PC-3 (cell line): ENCODE data around the gene FOXI3. TPM values are rescaled to one million over a fixed set of nuclear protein-coding genes. Genes with fewer than 3 reads are reported as not detected.
A peak's percentile ranks its signal among the peaks of the same experiment; 100 is the strongest.

Experiments used
- ATAC-seq: fragments of 200-7000 bp; cut with Tn5 transposase; 2 replicates; pipeline ENCODE4 v1.9.1; 2020; ENCODE audit warnings: mild to moderate bottlenecking, moderate library complexity
- BruUV-seq: library from RNA; stranded (reverse); fragments of 400-500 nt; replicated peaks from 2 replicates; lab custom pipeline; 2021; lab: Mats Ljungman, UMichigan
- CTCF ChIA-PET: fragments of 300-600 bp; sonication (Branson Sonifier 250); formaldehyde crosslinking; loops from one replicate; lab custom pipeline; 2022; ENCODE audit warnings: antibody characterized with exemption; lab: Charles Lee
- POLR2A ChIA-PET: fragments of 300-600 bp; sonication (Branson Sonifier 250); formaldehyde crosslinking; loops from one replicate; lab custom pipeline; 2022; ENCODE audit warnings: antibody characterized with exemption; ENCODE audit not compliant: unreplicated experiment; lab: Charles Lee
- DNase-seq: peaks from one replicate; pipeline ENCODE4 v3.0.0-alpha.2; 2015
- H2AFZ ChIP-seq: fragments of 300-600 bp; sonication (generic); 2 replicates; pipeline ENCODE4 v1.6.0; 2016; ENCODE audit warnings: antibody characterized with exemption, low read length
- H3F3A ChIP-seq: fragments of 300-600 bp; sonication (generic); one replicate; pipeline ENCODE4 v1.6.0; 2017; ENCODE audit warnings: antibody characterized with exemption, low read length, control low read depth, mild to moderate bottlenecking; ENCODE audit not compliant: unreplicated experiment
- H3K27ac ChIP-seq: fragments of 300-600 bp; sonication (generic); 2 replicates; pipeline ENCODE4 v1.5.1; 2016; ENCODE audit warnings: mild to moderate bottlenecking, low read length
- H3K27me3 ChIP-seq: fragments of 300-600 bp; sonication (generic); 2 replicates; pipeline ENCODE4 v1.6.1; 2016; ENCODE audit warnings: low read length, mixed read lengths
- H3K36me3 ChIP-seq: fragments of 300-600 bp; sonication (generic); 2 replicates; pipeline ENCODE4 v1.6.1; 2016; ENCODE audit warnings: low read depth, mixed run types, low read length, mixed read lengths
- H3K4me1 ChIP-seq: fragments of 300-600 bp; sonication (generic); 2 replicates; pipeline ENCODE4 v1.5.1; 2016; ENCODE audit warnings: low read length; ENCODE audit not compliant: insufficient read depth
- H3K4me2 ChIP-seq: fragments of 300-600 bp; sonication (generic); 2 replicates; pipeline ENCODE4 v1.6.0; 2016; ENCODE audit warnings: low read length
- H3K4me3 ChIP-seq: fragments of 300-600 bp; sonication (generic); 2 replicates; pipeline ENCODE4 v1.5.1; 2016; ENCODE audit warnings: mild to moderate bottlenecking, low read length, mixed read lengths
- H3K79me2 ChIP-seq: fragments of 300-600 bp; sonication (generic); 2 replicates; pipeline ENCODE4 v1.6.1; 2017; ENCODE audit warnings: low read length, mixed read lengths
- H3K9ac ChIP-seq: fragments of 300-600 bp; sonication (generic); 2 replicates; pipeline ENCODE4 v1.6.0; 2016; ENCODE audit warnings: mild to moderate bottlenecking, low read length
- H3K9me2 ChIP-seq: fragments of 300-600 bp; sonication (generic); replicated peaks from 2 replicates; pipeline ENCODE4 v1.6.1; 2016; ENCODE audit warnings: mixed run types, low read length, mixed read lengths
- H3K9me3 ChIP-seq: fragments of 300-600 bp; sonication (generic); 2 replicates; pipeline ENCODE4 v1.6.1; 2016; ENCODE audit warnings: low read length, mixed read lengths
- H4K20me1 ChIP-seq: fragments of 300-600 bp; sonication (generic); 2 replicates; pipeline ENCODE4 v1.6.1; 2016; ENCODE audit warnings: low read length, mixed read lengths
- EZH2 ChIP-seq: fragments of 300-600 bp; sonication (generic); IDR thresholded peaks from one replicate; pipeline ENCODE4 v1.6.1; 2017; ENCODE audit warnings: antibody characterized with exemption, mild to moderate bottlenecking, low read length; ENCODE audit not compliant: unreplicated experiment
- EZH2phosphoT487 ChIP-seq: fragments of 300-600 bp; sonication (generic); IDR thresholded peaks from 2 replicates; pipeline ENCODE4 v1.6.1; 2018; ENCODE audit warnings: mild to moderate bottlenecking, antibody characterized with exemption, low read length, borderline replicate concordance
- intact Hi-C: fragments of 100-400 bp; cut with micrococcal nuclease; formaldehyde crosslinking; loops from 2 replicates; pipeline ENCODE4 v1.9.0; 2023
- total RNA-seq: library from RNA; depleted of rRNA; stranded (reverse); fragments of >200 nt; gene quantifications from 2 replicates; pipeline ENCODE4 v1.2.3, GENCODE V29; 2014
- TF ChIP-seq, protein P1 (sequence below): fragments of 300-600 bp; sonication (generic); conservative IDR thresholded peaks from 2 replicates; pipeline ENCODE4 v1.5.1; 2017; ENCODE audit warnings: antibody characterized with exemption, low read depth, mild to moderate bottlenecking, low read length

FOXI3 gene
- total RNA-seq, 1 experiment from 2014 or later = not detected

DNA sequence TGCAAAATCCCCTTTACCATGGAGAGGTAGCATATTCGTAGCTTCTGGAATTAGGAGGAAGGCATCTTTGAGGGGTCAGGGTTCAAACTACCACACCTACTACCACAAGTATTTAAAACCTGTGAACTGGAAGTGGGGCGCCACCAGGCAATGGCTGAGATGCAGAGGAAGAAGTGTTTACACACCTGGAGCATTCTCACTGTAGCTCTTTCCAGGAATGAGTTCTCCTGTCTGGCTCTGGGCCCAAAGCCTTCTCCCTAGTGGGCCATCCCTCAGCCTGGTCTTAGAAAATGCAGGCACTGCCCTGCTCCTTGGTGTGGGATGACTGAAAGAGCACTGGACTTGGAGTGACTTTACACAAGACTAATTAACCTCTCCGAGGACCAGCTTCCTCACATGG, 30.7 kb upstream of the FOXI3 start:
- no peaks in the 10 kb centered on the region for H3K79me2 ChIP-seq
- ChIA-PET POLR2A (no interaction called here), CTCF (no interaction called here)
- H3K27me3 ChIP-seq = peaks cover 7% of the 10 kb centered on the region
- H3K9me3 ChIP-seq = no peaks in the 10 kb centered on the region
- intact Hi-C loops = no loop called here
- H3K9ac ChIP-seq = no peak overlapping the region
- H3K27ac ChIP-seq = no peak overlapping the region
- H3K4me2 ChIP-seq = no peak overlapping the region
- TF ChIP-seq, protein P1, sequence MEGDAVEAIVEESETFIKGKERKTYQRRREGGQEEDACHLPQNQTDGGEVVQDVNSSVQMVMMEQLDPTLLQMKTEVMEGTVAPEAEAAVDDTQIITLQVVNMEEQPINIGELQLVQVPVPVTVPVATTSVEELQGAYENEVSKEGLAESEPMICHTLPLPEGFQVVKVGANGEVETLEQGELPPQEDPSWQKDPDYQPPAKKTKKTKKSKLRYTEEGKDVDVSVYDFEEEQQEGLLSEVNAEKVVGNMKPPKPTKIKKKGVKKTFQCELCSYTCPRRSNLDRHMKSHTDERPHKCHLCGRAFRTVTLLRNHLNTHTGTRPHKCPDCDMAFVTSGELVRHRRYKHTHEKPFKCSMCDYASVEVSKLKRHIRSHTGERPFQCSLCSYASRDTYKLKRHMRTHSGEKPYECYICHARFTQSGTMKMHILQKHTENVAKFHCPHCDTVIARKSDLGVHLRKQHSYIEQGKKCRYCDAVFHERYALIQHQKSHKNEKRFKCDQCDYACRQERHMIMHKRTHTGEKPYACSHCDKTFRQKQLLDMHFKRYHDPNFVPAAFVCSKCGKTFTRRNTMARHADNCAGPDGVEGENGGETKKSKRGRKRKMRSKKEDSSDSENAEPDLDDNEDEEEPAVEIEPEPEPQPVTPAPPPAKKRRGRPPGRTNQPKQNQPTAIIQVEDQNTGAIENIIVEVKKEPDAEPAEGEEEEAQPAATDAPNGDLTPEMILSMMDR = no peak
- TF ChIP-seq EZH2 (no peak), EZH2phosphoT487 (no peak)
- DNase-seq = no peak
- no TSS peak for BruUV-seq
- no peaks in the 10 kb centered on the region for H3K9me2 ChIP-seq
- no peak overlapping the region for H2AFZ ChIP-seq
- no peaks in the 10 kb centered on the region for H4K20me1 ChIP-seq
- H3K36me3 ChIP-seq = no peaks in the 10 kb centered on the region
- ATAC-seq = no peak
- no peaks in the 10 kb centered on the region for H3K4me1 ChIP-seq
- H3F3A ChIP-seq = no peaks in the 10 kb centered on the region
- no peak overlapping the region for H3K4me3 ChIP-seq

DNA sequence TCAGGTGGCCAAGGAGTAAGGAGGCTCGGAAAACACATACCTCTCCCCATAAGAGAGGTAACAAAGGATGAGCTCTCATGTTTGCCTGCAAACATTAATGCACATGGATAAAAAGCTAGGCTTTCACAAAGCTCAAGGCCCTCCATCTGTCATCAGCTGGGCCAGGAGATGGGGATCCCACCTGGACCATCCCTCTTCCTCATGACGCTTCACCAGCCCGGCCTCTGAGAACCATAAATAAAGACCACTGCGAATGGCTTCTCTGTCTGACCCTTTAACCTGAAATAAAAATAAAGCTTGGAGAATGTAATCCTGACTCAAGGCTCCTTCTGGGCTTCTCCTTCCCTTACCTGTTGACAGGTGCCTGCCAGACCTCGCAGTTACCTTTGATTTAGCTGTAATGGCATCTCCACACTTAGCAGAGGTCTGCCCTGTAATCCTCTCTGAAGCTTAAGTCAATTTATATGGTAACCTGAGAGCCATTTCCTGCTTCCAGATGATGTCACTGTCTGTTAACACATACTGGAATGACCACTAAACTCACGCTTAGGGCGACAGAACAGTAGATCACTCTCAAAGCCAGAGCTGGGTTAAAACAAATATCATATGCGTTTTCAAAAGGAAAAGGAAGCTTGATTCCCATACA, 29.3 kb upstream of the FOXI3 start:
- Histone ChIP-seq H3K27ac (no peak overlapping the region), H3K27me3 (peaks cover 10% of the 10 kb centered on the region), H3K79me2 (no peaks in the 10 kb centered on the region), H3K36me3 (no peaks in the 10 kb centered on the region), H3K4me3 (no peak overlapping the region), H3K9ac (no peak overlapping the region), H2AFZ (no peak overlapping the region), H3K9me3 (no peaks in the 10 kb centered on the region), H3K4me1 (no peaks in the 10 kb centered on the region), H3F3A (no peaks in the 10 kb centered on the region), H4K20me1 (no peaks in the 10 kb centered on the region), H3K9me2 (no peaks in the 10 kb centered on the region), H3K4me2 (no peak overlapping the region)
- intact Hi-C loops = no loop called here
- CTCF ChIA-PET = interaction anchor here (0.5 kb wide), 1 partner anchor 12 kb away, joined by 3 read pairs; no protein-coding TSS in a partner anchor
- DNase-seq = peak; percentile 45
- BruUV-seq = no TSS peak
- POLR2A ChIA-PET = no interaction called here
- peak; percentile 57 for ATAC-seq
- TF ChIP-seq EZH2phosphoT487 (no peak), EZH2 (no peak)
- TF ChIP-seq, protein P1 = no peak

DNA sequence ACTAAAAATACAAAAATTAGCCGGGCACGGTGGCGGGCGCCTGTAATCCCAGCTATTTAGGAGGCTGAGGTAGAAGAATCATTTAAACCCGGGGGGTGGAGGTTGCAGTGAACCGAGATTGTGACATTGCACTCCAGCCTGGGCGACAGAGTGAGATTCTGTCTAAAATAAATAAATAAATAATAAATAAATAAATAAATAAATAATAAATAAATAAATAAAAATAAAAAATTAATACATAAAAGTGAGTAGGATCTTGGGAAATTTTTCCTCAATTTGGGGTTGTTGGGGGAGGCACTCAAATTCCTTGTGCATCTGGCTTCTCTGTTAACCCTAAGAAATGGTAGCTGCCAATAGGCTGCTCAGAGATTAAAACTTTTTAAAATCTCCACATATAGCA, 20.3 kb upstream of the FOXI3 start:
- POLR2A ChIA-PET = no interaction called here

More for the DNA sequence above, 20.3 kb upstream of the FOXI3 start:
- no peak overlapping the region for H3K27ac ChIP-seq
- intact Hi-C loops = no loop called here
- H3K4me1 ChIP-seq = no peaks in the 10 kb centered on the region
- no peaks in the 10 kb centered on the region for H3K36me3 ChIP-seq
- CTCF ChIA-PET = no interaction called here
- H4K20me1 ChIP-seq = no peaks in the 10 kb centered on the region
- peaks cover 57% of the 10 kb centered on the region for H3K27me3 ChIP-seq
- H3K4me2 ChIP-seq = no peak overlapping the region
- H3F3A ChIP-seq = no peaks in the 10 kb centered on the region
- DNase-seq (no peak), ATAC-seq (no peak)
- H3K79me2 ChIP-seq = no peaks in the 10 kb centered on the region
- H3K9me2 ChIP-seq = no peaks in the 10 kb centered on the region
- H3K9ac ChIP-seq = no peak overlapping the region
- no peak for TF ChIP-seq EZH2phosphoT487
- TF ChIP-seq EZH2 = no peak
- TF ChIP-seq, protein P1 = no peak
- BruUV-seq = no TSS peak
- no peak overlapping the region for H2AFZ ChIP-seq
- no peak overlapping the region for H3K4me3 ChIP-seq
- H3K9me3 ChIP-seq = no peaks in the 10 kb centered on the region
